ENCODE results near the gene FGR. TPM values are rescaled to one million over a fixed set of nuclear protein-coding genes. Genes with fewer than 3 reads are reported as not detected.

Gene FGR
- total RNA-seq, 1 experiment from 2014 or later: not detected

- no peak for DNase-seq (ENCODE audit: extremely low read depth, low read depth)
These were observed 64.6 kb downstream of the FGR start for GRCh38 chr1:27570356-27570755.

GRCh38 chr1:27569506-27570291 lies 65.3 kb downstream of the FGR start:
- no peak for DNase-seq (ENCODE audit: extremely low read depth, low read depth)

- DNase-seq (ENCODE audit: extremely low read depth, low read depth): no peak
These were observed 65.9 kb downstream of the FGR start for GRCh38 chr1:27569088-27569460.

GRCh38 chr1:27568300-27569087 lies 66.5 kb downstream of the FGR start:
- peak; percentile 90 for DNase-seq (ENCODE audit: extremely low read depth, low read depth)

- no peak for DNase-seq (ENCODE audit: extremely low read depth, low read depth)
These were observed 67.0 kb downstream of the FGR start for GRCh38 chr1:27567971-27568299.

- DNase-seq (ENCODE audit: extremely low read depth, low read depth): no peak
These were observed 67.8 kb downstream of the FGR start for GRCh38 chr1:27567146-27567526.

- no peak for DNase-seq (ENCODE audit: extremely low read depth, low read depth)
These were observed 68.4 kb downstream of the FGR start for GRCh38 chr1:27566462-27567145.

GRCh38 chr1:27564710-27565649 lies 70.0 kb downstream of the FGR start:
- no peak for DNase-seq (ENCODE audit: extremely low read depth, low read depth)

- no peak for DNase-seq (ENCODE audit: extremely low read depth, low read depth)
These were observed 71.2 kb downstream of the FGR start for GRCh38 chr1:27563591-27564471.

- no peak for DNase-seq (ENCODE audit: extremely low read depth, low read depth)
These were observed 71.7 kb downstream of the FGR start for GRCh38 chr1:27563341-27563590.

GRCh38 chr1:27562534-27563340 lies 72.2 kb downstream of the FGR start:
- DNase-seq (ENCODE audit: extremely low read depth, low read depth): no peak

Small RNA genes within 50 kb of the gene (small RNA-seq; reads per million reads assigned to genes)
- gene AL031729.1: 0 to 0.06 reads per million in 2 experiments
- 0 to 0.02 reads per million in 2 experiments for gene RNU6-949P

Other genes with a start within 250 kb of the FGR start
- gene GPR3, start 242.6 kb downstream of the FGR start, total RNA-seq (2014; rRNA removed; shearing (Covaris generic)): 1.0 and 1.1 TPM in 2 replicates
- 17.7 and 20.0 TPM in 2 replicates for gene WASF2, start 145.0 kb downstream of the FGR start, total RNA-seq (2014; rRNA removed; shearing (Covaris generic))
- 1.5 and 1.7 TPM in 2 replicates for gene AHDC1, start 31.0 kb downstream of the FGR start, total RNA-seq (2014; rRNA removed; shearing (Covaris generic))
- 23.1 and 28.8 TPM in 2 replicates for gene IFI6, start 37.0 kb upstream of the FGR start, total RNA-seq (2014; rRNA removed; shearing (Covaris generic))
- 5.6 and 7.9 TPM in 2 replicates for gene FAM76A, start 90.8 kb upstream of the FGR start, total RNA-seq (2014; rRNA removed; shearing (Covaris generic))
- gene STX12, start 138.0 kb upstream of the FGR start, total RNA-seq (2014; rRNA removed; shearing (Covaris generic)): 17.6 and 18.5 TPM in 2 replicates
- gene PPP1R8, start 195.6 kb upstream of the FGR start, total RNA-seq (2014; rRNA removed; shearing (Covaris generic)): 52.3 and 57.2 TPM in 2 replicates
- gene THEMIS2, start 237.4 kb upstream of the FGR start, total RNA-seq (2014; rRNA removed; shearing (Covaris generic)): 0.50 and 1.1 TPM in 2 replicates

Measured in NCI-H460 (cell line).